SK-N-SH treated with all-trans-retinoic acid at 6 μM for 48 hours (cell line): ENCODE data around the gene KISS1.

Experiments used
- ATAC-seq: fragments of 200-7000 bp; cut with Tn5 transposase; 3 replicates; pipeline ENCODE4 v1.9.1; 2020; ENCODE audit warnings: mild to moderate bottlenecking, moderate library complexity
- ARNTL ChIP-seq: fragments of 450-650 bp; formaldehyde crosslinking; IDR thresholded peaks from 2 replicates; pipeline ENCODE4 v1.5.0; 2020; ENCODE audit warnings: low read depth, mild to moderate bottlenecking, moderate library complexity, borderline replicate concordance
- BACH2 ChIP-seq: fragments of 250-450 bp; sonication (Bioruptor Pico); IDR thresholded peaks from 2 replicates; pipeline ENCODE4 v1.9.0; 2021; ENCODE audit warnings: mild to moderate bottlenecking, borderline replicate concordance
- CSDC2 ChIP-seq: fragments of 250-450 bp; sonication (Bioruptor Pico); IDR thresholded peaks from 2 replicates; pipeline ENCODE4 v1.5.0; 2020; ENCODE audit warnings: mild to moderate bottlenecking, moderate library complexity
- ESRRG ChIP-seq: fragments of 250-450 bp; sonication (Bioruptor Pico); IDR thresholded peaks from 2 replicates; pipeline ENCODE4 v1.6.1; 2021; ENCODE audit warnings: mild to moderate bottlenecking
- GLIS3 ChIP-seq: fragments of 250-450 bp; sonication (Bioruptor Pico); IDR thresholded peaks from 2 replicates; pipeline ENCODE4 v1.5.0; 2020; ENCODE audit warnings: mild to moderate bottlenecking, moderate library complexity
- ISL1 ChIP-seq: fragments of 250-450 bp; sonication (Bioruptor Pico); IDR thresholded peaks from 2 replicates; pipeline ENCODE4 v2.1.2; 2022; ENCODE audit warnings: mild to moderate bottlenecking, moderate library complexity
- RARB ChIP-seq: fragments of 250-450 bp; sonication (Bioruptor Pico); IDR thresholded peaks from 2 replicates; pipeline ENCODE4 v1.8.0; 2021; ENCODE audit warnings: mild to moderate bottlenecking, moderate library complexity
- SNAI2 ChIP-seq: fragments of 250-450 bp; sonication (Bioruptor Pico); IDR thresholded peaks from 2 replicates; pipeline ENCODE4 v1.5.0; 2020; ENCODE audit warnings: mild to moderate bottlenecking, moderate library complexity
- TCF4 ChIP-seq: fragments of 250-450 bp; sonication (Bioruptor Pico); IDR thresholded peaks from 2 replicates; pipeline ENCODE4 v1.8.0; 2021; ENCODE audit warnings: mild to moderate bottlenecking, moderate library complexity, borderline replicate concordance
- TOX ChIP-seq: fragments of 250-450 bp; sonication (Bioruptor Pico); IDR thresholded peaks from 2 replicates; pipeline ENCODE4 v1.8.0; 2021; ENCODE audit warnings: mild to moderate bottlenecking, moderate library complexity, borderline replicate concordance
- ZC3H10 ChIP-seq: fragments of 250-450 bp; sonication (Bioruptor Pico); IDR thresholded peaks from 2 replicates; pipeline ENCODE4 v1.5.1; 2021; ENCODE audit warnings: mild to moderate bottlenecking, moderate library complexity
- ZFP3 ChIP-seq: fragments of 250-450 bp; sonication (Bioruptor Pico); IDR thresholded peaks from 2 replicates; pipeline ENCODE4 v1.5.0; 2020; ENCODE audit warnings: mild to moderate bottlenecking, moderate library complexity
- ZFP30 ChIP-seq: fragments of 450-650 bp; formaldehyde crosslinking; IDR thresholded peaks from 2 replicates; pipeline ENCODE4 v1.5.0; 2022; ENCODE audit warnings: mild to moderate bottlenecking, moderate library complexity
- ZNF565 ChIP-seq: fragments of 450-650 bp; formaldehyde crosslinking; conservative IDR thresholded peaks from 2 replicates; pipeline ENCODE4 v1.5.0; 2020; ENCODE audit warnings: low read depth, mild to moderate bottlenecking, moderate library complexity
- ZNF70 ChIP-seq: fragments of 450-650 bp; formaldehyde crosslinking; IDR thresholded peaks from 2 replicates; pipeline ENCODE4 v1.5.0; 2020; ENCODE audit warnings: mild to moderate bottlenecking, moderate library complexity
- ZNF8 ChIP-seq: fragments of 450-650 bp; formaldehyde crosslinking; IDR thresholded peaks from 2 replicates; pipeline ENCODE4 v1.5.0; 2020; ENCODE audit warnings: mild to moderate bottlenecking, moderate library complexity
- TF ChIP-seq, protein P1 (sequence below): fragments of 250-450 bp; sonication (Bioruptor Pico); IDR thresholded peaks from 2 replicates; pipeline ENCODE4 v1.5.0; 2020; ENCODE audit warnings: mild to moderate bottlenecking, moderate library complexity
- TF ChIP-seq, protein P2 (sequence below): fragments of 250-450 bp; sonication (Bioruptor Pico); IDR thresholded peaks from 2 replicates; pipeline ENCODE4 v1.5.1; 2021; ENCODE audit warnings: mild to moderate bottlenecking, moderate library complexity
- TF ChIP-seq, protein P3 (sequence below): fragments of 250-450 bp; sonication (Bioruptor Pico); IDR thresholded peaks from 2 replicates; pipeline ENCODE4 v1.8.0; 2021; ENCODE audit warnings: low read depth, mild to moderate bottlenecking, moderate library complexity, borderline replicate concordance
- TF ChIP-seq, protein P4 (sequence below): fragments of 250-450 bp; sonication (Bioruptor Pico); IDR thresholded peaks from 2 replicates; pipeline ENCODE4 v1.5.1; 2020; ENCODE audit warnings: low read depth, mild to moderate bottlenecking, moderate library complexity
- TF ChIP-seq, protein P5 (sequence below): fragments of 250-450 bp; sonication (Bioruptor Pico); IDR thresholded peaks from 2 replicates; pipeline ENCODE4 v1.8.0; 2020; ENCODE audit warnings: mild to moderate bottlenecking, moderate library complexity, borderline replicate concordance

The KISS1 gene, protein sequence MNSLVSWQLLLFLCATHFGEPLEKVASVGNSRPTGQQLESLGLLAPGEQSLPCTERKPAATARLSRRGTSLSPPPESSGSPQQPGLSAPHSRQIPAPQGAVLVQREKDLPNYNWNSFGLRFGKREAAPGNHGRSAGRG

DNA sequence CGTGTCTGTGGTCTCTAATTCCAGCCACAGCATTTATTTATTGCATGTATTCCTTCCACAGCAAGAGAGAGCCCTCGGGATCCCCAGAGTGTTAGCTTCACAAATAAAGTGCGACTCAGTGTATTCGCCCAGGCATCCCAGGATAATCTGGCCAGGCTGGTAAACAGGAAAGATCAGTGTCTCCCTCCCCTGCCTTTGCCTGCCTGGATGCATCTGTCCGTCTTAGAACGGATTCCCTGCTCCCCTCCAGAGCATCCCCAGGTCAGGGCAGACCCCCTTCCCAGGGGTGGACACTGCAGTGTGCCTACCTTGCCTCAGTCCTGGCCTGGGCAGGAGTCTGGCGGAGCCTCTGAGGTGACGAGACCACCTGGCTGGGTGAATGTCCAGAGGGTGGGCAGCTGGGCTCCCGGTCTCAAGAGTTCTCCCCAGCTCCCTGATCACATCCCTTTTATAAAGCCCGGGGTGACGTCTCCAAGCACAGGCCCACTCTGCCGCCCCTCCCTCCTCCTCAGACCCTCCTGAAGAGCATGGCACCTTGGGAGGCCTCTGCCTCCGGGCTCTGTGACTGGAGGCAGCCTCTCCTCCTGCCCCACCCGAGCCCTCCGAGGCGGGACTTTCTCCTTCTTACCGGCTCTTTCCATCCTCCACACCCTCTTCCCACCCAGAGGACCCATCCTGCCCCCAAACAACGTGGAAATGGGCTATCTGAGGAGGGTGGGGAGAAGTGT, at the start of gene KISS1:
Gene KISS1, minus strand, starts transcription at position 424 of the 728 bp plus-strand sequence. CDS start 3,615 bp downstream, outside the sequence.
- ATAC-seq = no peak
- TF ChIP-seq SNAI2 (CRISPR knock-in tag) = no peak
- TF ChIP-seq, all 23 proteins: peak for 0

DNA sequence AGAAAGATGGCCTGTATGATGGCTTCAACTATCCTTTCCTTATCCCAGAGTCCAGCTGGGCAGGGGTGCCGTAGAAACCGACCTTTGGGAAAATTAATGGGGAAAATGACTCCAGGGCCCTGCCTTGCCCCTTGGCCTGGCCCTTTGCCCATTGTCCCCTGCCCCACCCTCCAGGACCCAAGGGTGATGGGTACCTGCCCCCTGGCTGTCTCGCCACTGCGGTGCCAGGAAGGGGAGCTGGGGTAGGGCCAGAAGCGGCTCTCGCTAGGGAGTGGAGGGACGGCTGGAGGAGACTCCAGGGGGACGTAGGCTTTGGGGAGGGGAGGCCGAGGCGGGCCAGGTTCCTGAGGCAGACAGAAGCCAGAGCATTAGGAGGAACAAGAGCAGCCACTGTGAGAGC, 46.6 kb upstream of the KISS1 start:
- no peak for ATAC-seq

DNA sequence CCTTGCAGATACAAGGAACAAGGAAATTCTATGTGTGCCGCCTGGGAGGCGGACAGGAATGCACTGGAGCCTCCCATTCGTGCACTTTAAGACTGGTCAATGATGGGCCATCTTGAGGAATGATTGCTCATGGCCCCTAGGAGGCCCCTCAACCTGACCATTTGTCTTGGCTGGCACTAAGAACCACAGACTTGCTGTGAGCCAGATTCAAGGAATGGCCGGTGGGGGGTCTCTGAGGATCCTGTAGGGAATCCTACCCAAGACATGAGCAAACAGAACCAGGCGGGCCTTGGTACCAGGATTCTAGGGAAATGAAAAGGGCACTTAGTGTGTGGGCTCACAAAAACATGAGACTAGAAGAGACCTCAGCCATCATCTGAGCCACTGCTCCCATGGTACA, 45.6 kb upstream of the KISS1 start:
- TF ChIP-seq TOX (CRISPR knock-in tag) = no peak
- TF ChIP-seq ISL1 (CRISPR knock-in tag) = no peak
- TF ChIP-seq ESRRG = no peak
- no peak for TF ChIP-seq TCF4
- TF ChIP-seq ZFP3 (CRISPR knock-in tag) = no peak
- no peak for TF ChIP-seq ZC3H10 (CRISPR knock-in tag)
- no peak for TF ChIP-seq ARNTL (CRISPR knock-in tag)
- no peak for TF ChIP-seq RARB (CRISPR knock-in tag)
- no peak for TF ChIP-seq ZFP30 (CRISPR knock-in tag)
- TF ChIP-seq SNAI2 (CRISPR knock-in tag) = no peak
- TF ChIP-seq CSDC2 = no peak
- TF ChIP-seq, protein P1, sequence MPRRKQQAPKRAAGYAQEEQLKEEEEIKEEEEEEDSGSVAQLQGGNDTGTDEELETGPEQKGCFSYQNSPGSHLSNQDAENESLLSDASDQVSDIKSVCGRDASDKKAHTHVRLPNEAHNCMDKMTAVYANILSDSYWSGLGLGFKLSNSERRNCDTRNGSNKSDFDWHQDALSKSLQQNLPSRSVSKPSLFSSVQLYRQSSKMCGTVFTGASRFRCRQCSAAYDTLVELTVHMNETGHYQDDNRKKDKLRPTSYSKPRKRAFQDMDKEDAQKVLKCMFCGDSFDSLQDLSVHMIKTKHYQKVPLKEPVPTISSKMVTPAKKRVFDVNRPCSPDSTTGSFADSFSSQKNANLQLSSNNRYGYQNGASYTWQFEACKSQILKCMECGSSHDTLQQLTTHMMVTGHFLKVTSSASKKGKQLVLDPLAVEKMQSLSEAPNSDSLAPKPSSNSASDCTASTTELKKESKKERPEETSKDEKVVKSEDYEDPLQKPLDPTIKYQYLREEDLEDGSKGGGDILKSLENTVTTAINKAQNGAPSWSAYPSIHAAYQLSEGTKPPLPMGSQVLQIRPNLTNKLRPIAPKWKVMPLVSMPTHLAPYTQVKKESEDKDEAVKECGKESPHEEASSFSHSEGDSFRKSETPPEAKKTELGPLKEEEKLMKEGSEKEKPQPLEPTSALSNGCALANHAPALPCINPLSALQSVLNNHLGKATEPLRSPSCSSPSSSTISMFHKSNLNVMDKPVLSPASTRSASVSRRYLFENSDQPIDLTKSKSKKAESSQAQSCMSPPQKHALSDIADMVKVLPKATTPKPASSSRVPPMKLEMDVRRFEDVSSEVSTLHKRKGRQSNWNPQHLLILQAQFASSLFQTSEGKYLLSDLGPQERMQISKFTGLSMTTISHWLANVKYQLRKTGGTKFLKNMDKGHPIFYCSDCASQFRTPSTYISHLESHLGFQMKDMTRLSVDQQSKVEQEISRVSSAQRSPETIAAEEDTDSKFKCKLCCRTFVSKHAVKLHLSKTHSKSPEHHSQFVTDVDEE = no peak
- TF ChIP-seq, protein P2, sequence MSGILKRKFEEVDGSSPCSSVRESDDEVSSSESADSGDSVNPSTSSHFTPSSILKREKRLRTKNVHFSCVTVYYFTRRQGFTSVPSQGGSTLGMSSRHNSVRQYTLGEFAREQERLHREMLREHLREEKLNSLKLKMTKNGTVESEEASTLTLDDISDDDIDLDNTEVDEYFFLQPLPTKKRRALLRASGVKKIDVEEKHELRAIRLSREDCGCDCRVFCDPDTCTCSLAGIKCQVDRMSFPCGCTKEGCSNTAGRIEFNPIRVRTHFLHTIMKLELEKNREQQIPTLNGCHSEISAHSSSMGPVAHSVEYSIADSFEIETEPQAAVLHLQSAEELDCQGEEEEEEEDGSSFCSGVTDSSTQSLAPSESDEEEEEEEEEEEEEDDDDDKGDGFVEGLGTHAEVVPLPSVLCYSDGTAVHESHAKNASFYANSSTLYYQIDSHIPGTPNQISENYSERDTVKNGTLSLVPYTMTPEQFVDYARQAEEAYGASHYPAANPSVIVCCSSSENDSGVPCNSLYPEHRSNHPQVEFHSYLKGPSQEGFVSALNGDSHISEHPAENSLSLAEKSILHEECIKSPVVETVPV (CRISPR knock-in tag) = no peak
- no peak for TF ChIP-seq BACH2 (CRISPR knock-in tag)
- TF ChIP-seq ZNF70 (CRISPR knock-in tag) = no peak
- TF ChIP-seq, protein P3, sequence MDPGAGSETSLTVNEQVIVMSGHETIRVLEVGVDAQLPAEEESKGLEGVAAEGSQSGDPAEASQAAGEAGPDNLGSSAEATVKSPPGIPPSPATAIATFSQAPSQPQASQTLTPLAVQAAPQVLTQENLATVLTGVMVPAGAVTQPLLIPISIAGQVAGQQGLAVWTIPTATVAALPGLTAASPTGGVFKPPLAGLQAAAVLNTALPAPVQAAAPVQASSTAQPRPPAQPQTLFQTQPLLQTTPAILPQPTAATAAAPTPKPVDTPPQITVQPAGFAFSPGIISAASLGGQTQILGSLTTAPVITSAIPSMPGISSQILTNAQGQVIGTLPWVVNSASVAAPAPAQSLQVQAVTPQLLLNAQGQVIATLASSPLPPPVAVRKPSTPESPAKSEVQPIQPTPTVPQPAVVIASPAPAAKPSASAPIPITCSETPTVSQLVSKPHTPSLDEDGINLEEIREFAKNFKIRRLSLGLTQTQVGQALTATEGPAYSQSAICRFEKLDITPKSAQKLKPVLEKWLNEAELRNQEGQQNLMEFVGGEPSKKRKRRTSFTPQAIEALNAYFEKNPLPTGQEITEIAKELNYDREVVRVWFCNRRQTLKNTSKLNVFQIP (CRISPR knock-in tag) = no peak
- TF ChIP-seq, protein P4, sequence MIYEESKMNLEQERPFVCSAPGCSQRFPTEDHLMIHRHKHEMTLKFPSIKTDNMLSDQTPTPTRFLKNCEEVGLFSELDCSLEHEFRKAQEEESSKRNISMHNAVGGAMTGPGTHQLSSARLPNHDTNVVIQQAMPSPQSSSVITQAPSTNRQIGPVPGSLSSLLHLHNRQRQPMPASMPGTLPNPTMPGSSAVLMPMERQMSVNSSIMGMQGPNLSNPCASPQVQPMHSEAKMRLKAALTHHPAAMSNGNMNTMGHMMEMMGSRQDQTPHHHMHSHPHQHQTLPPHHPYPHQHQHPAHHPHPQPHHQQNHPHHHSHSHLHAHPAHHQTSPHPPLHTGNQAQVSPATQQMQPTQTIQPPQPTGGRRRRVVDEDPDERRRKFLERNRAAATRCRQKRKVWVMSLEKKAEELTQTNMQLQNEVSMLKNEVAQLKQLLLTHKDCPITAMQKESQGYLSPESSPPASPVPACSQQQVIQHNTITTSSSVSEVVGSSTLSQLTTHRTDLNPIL (CRISPR knock-in tag) = no peak
- no peak for TF ChIP-seq ZNF8 (CRISPR knock-in tag)
- TF ChIP-seq ZNF565 (CRISPR knock-in tag) = no peak
- TF ChIP-seq, all 23 proteins: peak for 0

More for the DNA sequence above, 46.6 kb upstream of the KISS1 start:
- TF ChIP-seq ISL1 (CRISPR knock-in tag) = no peak
- TF ChIP-seq, protein P3 (CRISPR knock-in tag) = no peak
- TF ChIP-seq RARB (CRISPR knock-in tag) = no peak
- TF ChIP-seq, protein P5, sequence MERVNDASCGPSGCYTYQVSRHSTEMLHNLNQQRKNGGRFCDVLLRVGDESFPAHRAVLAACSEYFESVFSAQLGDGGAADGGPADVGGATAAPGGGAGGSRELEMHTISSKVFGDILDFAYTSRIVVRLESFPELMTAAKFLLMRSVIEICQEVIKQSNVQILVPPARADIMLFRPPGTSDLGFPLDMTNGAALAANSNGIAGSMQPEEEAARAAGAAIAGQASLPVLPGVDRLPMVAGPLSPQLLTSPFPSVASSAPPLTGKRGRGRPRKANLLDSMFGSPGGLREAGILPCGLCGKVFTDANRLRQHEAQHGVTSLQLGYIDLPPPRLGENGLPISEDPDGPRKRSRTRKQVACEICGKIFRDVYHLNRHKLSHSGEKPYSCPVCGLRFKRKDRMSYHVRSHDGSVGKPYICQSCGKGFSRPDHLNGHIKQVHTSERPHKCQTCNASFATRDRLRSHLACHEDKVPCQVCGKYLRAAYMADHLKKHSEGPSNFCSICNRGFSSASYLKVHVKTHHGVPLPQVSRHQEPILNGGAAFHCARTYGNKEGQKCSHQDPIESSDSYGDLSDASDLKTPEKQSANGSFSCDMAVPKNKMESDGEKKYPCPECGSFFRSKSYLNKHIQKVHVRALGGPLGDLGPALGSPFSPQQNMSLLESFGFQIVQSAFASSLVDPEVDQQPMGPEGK (CRISPR knock-in tag) = no peak
- no peak for TF ChIP-seq ZNF8 (CRISPR knock-in tag)
- no peak for TF ChIP-seq TCF4
- no peak for TF ChIP-seq CSDC2
- TF ChIP-seq BACH2 (CRISPR knock-in tag) = no peak
- TF ChIP-seq, protein P4 (CRISPR knock-in tag) = no peak
- no peak for TF ChIP-seq GLIS3
- no peak for TF ChIP-seq ARNTL (CRISPR knock-in tag)

More for the DNA sequence above, 45.6 kb upstream of the KISS1 start:
- no peak for ATAC-seq
